GM19025 (cell line): ENCODE results near the gene UGT2A1.
"Not testable (repeated sequence)": the region's sequence is repeated elsewhere in the genome, so short reads cannot be mapped to it uniquely, and the experiment has no call there.

ENCODE experiments used
- ATAC-seq: cut with Tn5 transposase; IDR thresholded peaks from one replicate; pipeline ENCODE4 v1.9.1; 2021; ENCODE audit warnings: mild to moderate bottlenecking, low read depth, moderate library complexity; ENCODE audit not compliant: unreplicated experiment

Gene UGT2A1

DNA sequence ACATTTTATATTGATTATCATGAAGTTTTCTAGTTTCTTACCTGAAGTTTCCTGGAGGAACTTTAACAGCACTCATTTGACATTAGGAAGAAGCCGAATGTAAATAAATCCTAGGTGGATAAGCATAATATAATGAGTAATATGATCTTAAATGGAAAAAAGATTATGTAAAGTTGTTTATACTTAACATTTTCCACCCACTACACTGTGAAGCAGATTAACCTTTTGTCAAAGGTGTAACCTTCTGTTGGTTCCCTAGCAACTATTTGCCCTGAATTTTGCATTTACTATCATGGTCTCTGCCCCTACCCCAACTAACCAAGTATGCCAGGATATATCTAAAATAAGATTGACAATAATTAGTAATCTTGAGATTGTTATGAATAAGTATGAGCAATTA lies at the start of gene UGT2A1:
UGT2A1 (minus strand) TSS at position 101 of the 400 bp plus-strand sequence. CDS start 5,603 bp downstream, outside the sequence.
- no peak for ATAC-seq

- no peak for ATAC-seq
These were observed 49.2 kb upstream of the UGT2A1 start for GRCh38 chr4:69702201-69702600.

- ATAC-seq: no peak
These were observed 48.6 kb upstream of the UGT2A1 start for GRCh38 chr4:69701696-69702095.

DNA sequence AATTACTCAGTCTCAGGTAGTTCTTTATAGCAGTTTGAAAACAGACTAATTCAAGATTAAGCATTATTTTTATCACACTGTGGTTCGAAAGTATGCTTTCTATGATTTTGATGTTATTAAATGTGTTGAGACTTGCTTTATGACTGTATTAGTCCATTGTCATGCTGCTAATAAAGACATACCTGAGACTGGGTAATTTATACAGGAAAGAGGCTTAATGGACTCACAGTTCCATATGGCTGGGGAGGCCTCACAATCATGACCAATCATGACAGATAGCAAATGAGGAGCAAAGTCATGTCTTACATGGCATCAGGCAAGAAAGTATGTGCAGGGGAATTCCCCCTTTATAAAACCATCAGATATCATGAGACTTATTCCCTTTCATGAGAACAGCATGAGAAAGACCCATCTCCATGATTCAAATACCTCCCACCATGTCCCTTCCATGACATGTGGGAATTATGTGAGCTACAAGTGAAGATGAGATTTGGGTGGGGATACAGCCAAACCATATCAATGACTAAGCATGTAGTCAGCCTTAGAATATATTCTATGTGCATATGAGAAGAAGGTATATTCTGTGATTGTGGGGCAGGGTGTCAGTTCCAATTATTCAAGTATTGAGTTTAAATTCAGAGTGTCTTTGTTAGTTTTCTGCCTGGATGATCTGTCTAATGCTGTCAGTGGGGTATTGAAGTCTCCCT lies 44.6 kb upstream of the UGT2A1 start:
- no peak for ATAC-seq

- no peak for ATAC-seq
These were observed 36.6 kb upstream of the UGT2A1 start for GRCh38 chr4:69689599-69689998.

DNA sequence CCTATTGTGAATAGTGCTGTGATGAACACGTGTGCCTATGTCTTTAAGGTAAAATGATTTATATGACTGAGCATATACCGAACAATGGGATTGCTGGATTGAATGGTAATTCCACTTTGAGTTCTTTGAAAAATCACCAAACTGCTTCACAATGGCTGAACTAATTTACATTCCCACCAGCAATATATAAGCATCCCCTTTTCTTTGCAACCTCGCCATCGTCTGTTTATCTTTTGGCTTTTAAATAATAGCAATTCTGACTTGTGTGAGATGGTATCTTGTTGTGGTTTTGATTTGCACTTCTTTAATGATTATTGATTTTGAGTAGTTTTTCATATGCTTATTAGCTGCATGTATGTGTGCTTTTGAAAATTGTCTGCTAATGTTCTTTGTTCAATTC lies 31.8 kb upstream of the UGT2A1 start:
- ATAC-seq: no peak

DNA sequence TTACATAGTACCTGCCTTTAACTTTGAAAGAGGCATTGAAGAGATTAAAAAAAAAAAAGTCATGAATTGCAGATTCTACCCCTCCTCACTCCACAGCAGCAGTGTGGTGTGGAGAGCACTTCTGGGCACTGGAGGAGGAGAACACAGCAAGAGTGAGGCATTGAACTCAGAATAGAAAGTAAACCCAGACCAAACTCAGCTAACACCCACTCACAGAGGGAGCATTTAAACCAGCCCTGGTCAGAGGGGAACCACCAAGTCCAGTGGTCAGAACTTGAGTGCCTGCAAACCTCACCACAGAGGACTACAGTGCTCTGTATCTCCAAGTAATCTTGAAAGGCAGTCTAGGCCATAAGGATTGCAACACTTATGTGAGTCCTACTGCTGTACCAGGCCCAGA lies 15.6 kb upstream of the UGT2A1 start:
- no peak for ATAC-seq

DNA sequence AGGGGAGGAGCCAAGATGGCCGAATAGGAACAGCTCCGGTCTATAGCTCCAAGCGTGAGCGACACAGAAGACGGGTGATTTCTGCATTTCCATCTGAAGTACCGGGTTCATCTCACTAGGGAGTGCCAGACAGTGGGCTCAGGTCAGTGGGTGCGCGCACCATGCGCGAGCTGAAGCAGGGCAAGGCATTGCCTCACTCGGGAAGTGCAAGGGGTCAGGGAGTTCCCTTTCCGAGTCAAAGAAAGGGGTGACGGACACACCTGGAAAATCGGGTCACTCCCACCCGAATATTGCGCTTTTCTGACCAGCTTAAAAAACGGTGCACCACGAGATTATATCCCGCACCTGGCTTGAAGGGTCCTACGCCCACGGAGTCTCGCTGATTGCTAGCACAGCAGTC lies 11.0 kb upstream of the UGT2A1 start:
- ATAC-seq: not testable (repeated sequence)

GRCh38 chr4:69661130-69661803 lies 8.2 kb upstream of the UGT2A1 start:
- ATAC-seq: not testable (repeated sequence)

- ATAC-seq: no peak
These were observed 5.1 kb upstream of the UGT2A1 start for GRCh38 chr4:69658133-69658532.

DNA sequence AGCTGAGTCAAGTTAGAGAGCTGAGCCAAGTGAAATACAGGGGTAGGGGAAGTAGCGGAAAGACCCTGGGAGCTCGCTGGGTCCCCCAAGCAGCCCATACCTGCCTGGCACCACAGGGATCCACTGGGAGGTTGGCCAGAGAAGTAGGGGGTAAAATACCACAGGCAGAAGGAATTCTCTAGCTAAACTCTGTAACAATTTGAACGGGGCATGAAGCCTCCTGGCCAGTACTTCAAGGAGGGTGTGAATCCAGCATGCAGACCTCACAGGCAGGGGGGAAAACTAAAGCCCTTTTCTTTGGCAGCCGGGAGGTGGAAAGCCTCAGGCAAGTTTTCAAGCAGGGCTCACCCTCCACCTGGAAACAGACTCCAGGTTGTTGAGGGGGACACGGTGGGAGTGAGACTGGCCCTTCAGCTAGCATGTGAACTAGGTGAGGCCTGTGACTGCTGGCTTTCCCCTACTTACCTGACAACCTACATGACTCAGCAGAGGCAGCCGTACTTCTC lies 3.7 kb upstream of the UGT2A1 start:
- ATAC-seq: no peak

GRCh38 chr4:69650872-69651271 lies 2.2 kb downstream of the UGT2A1 start:
- no peak for ATAC-seq

- no peak for ATAC-seq
These were observed 3.4 kb downstream of the UGT2A1 start for GRCh38 chr4:69649629-69650028.

- no peak for ATAC-seq
These were observed 3.8 kb downstream of the UGT2A1 start for GRCh38 chr4:69649207-69649606.

GRCh38 chr4:69642961-69643360 lies 10.1 kb downstream of the UGT2A1 start:
- ATAC-seq: no peak

GRCh38 chr4:69640289-69640688 lies 12.8 kb downstream of the UGT2A1 start:
- no peak for ATAC-seq

GRCh38 chr4:69639542-69639941 lies 13.5 kb downstream of the UGT2A1 start, which contains the start of gene UGT2A2:
TSS of gene UGT2A2 (minus strand) at chr4:69639642. CDS start at chr4:69639640, 2 bp downstream.
- no peak for ATAC-seq

DNA sequence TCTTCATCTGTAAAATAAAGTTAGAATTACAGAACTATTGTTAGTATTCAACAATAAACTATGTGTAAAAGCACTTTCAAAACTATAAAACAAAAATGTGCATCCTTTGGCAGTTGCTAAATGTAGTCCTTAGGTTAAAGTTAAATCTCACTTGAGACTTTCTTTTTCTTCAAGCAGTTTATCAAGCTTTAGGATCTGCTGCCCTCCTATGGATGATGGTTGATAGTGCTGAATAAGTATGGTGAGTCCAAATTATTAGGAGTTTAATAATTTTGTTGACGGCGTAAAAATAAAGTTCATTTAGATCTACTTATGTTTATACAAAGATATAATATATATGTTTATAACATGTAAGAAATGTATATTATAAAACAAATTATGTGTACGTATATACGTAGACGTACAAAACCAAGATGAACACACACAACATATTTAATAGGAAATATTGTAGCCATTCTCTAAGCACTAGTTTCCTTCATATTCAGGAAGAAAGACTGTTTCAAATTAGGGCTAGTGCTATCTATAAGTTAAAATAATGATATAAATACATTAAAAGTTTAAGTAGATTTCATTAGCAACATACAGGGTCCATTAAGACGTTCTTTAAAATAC lies 35.9 kb downstream of the UGT2A1 start:
- no peak for ATAC-seq

DNA sequence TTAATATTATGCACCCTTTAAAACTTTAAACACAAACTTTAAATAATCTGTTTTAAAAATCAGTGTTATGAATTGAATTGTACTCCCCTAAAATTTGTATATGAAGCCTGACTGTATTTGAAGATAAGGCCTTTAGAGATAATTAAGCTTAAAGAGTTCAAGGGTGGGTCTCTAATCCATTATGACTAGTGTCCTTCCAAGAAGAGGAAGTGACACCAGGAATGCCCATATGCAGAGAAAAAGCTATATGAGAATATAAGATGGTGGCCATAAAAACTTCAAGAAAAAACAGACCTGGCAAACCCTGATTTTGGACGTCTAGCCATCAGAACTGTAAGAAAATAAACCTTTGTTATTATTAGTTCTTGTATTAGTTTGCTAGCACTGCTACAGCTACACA lies 42.6 kb downstream of the UGT2A1 start:
- no peak for ATAC-seq

GRCh38 chr4:69601065-69601464 lies 52.0 kb downstream of the UGT2A1 start:
- ATAC-seq: no peak

GRCh38 chr4:69600013-69600412 lies 53.0 kb downstream of the UGT2A1 start:
- no peak for ATAC-seq
